KMS-11 (cell line): ENCODE measurements around the gene IFT22.
A peak's percentile ranks its signal among the peaks of the same experiment; 100 is the strongest.
"Not testable (repeated sequence)": the region's sequence is repeated elsewhere in the genome, so short reads cannot be mapped to it uniquely, and the experiment has no call there.

ENCODE experiments used
- H2AFZ ChIP-seq: fragments of 200-600 bp; sonication (generic); 2 replicates; pipeline ENCODE4 v1.6.1; 2016; ENCODE audit warnings: antibody characterized with exemption, mixed run types, low read depth
- H3K27ac ChIP-seq: fragments of 200-600 bp; sonication (generic); 2 replicates; pipeline ENCODE4 v1.6.1; 2016; ENCODE audit warnings: mild to moderate bottlenecking, mixed run types
- H3K27me3 ChIP-seq: fragments of 200-600 bp; sonication (generic); 2 replicates; pipeline ENCODE4 v1.6.1; 2017; ENCODE audit warnings: mild to moderate bottlenecking, low read depth, mixed run types, moderate library complexity; ENCODE audit not compliant: insufficient read depth
- H3K36me3 ChIP-seq: fragments of 200-600 bp; sonication (generic); 2 replicates; pipeline ENCODE4 v1.6.1; 2017; ENCODE audit warnings: mild to moderate bottlenecking, mixed run types; ENCODE audit not compliant: insufficient read depth
- H3K4me1 ChIP-seq: fragments of 200-600 bp; sonication (generic); 2 replicates; pipeline ENCODE4 v1.6.1; 2016; ENCODE audit warnings: mild to moderate bottlenecking, low read depth, mixed run types; ENCODE audit not compliant: poor library complexity, severe bottlenecking
- H3K4me2 ChIP-seq: fragments of 200-600 bp; sonication (generic); 2 replicates; pipeline ENCODE4 v1.7.0; 2016; ENCODE audit warnings: mild to moderate bottlenecking, mixed run types
- H3K4me3 ChIP-seq: fragments of 200-600 bp; sonication (generic); IDR thresholded peaks from 2 replicates; pipeline ENCODE4 v1.6.1; 2017; ENCODE audit warnings: low read depth, low read length, mixed read lengths; ENCODE audit not compliant: insufficient read depth
- H3K79me2 ChIP-seq: fragments of 200-600 bp; sonication (generic); 2 replicates; pipeline ENCODE4 v1.6.1; 2016; ENCODE audit warnings: low read depth, mixed run types; ENCODE audit not compliant: insufficient read depth
- H3K9ac ChIP-seq: fragments of 200-600 bp; sonication (generic); 2 replicates; pipeline ENCODE4 v1.6.1; 2016; ENCODE audit warnings: mild to moderate bottlenecking, mixed run types
- H4K20me1 ChIP-seq: fragments of 200-600 bp; sonication (generic); 2 replicates; pipeline ENCODE4 v1.6.1; 2016; ENCODE audit warnings: mild to moderate bottlenecking, mixed run types; ENCODE audit not compliant: insufficient read depth
- CTCF ChIP-seq: fragments of 200-600 bp; sonication (generic); conservative IDR thresholded peaks from 2 replicates; pipeline ENCODE4 v1.6.1; 2017; ENCODE audit warnings: low read depth, mild to moderate bottlenecking, antibody characterized with exemption, low read length, moderate library complexity, mixed read lengths

The IFT22 gene

GRCh38 chr7:101290186-101291037 lies 31.2 kb downstream of the IFT22 start:
- not testable (repeated sequence) for H3K27ac ChIP-seq, H4K20me1 ChIP-seq, H3K4me1 ChIP-seq, H2AFZ ChIP-seq, H3K4me2 ChIP-seq, H3K9ac ChIP-seq, H3K36me3 ChIP-seq, H3K4me3 ChIP-seq, H3K79me2 ChIP-seq
- peak; percentile 84 for TF ChIP-seq CTCF
- peaks cover 85% of the 10 kb centered on the region for H3K27me3 ChIP-seq

- H3K27ac ChIP-seq, H2AFZ ChIP-seq, H3K4me2 ChIP-seq, H3K9ac ChIP-seq, H4K20me1 ChIP-seq, H3K36me3 ChIP-seq, H3K4me1 ChIP-seq, H3K79me2 ChIP-seq, H3K4me3 ChIP-seq: not testable (repeated sequence)
- peaks cover 85% of the 10 kb centered on the region for H3K27me3 ChIP-seq
Measured at GRCh38 chr7:101289687-101290086, 31.9 kb downstream of the IFT22 start.

- no peak overlapping the region for H3K4me3 ChIP-seq
- no peak for TF ChIP-seq CTCF
- no peaks in the 10 kb centered on the region for H3K4me1 ChIP-seq
- no peak overlapping the region for H2AFZ ChIP-seq
- H3K79me2 ChIP-seq, result no peaks in the 10 kb centered on the region
- no peak overlapping the region for H3K4me2 ChIP-seq
- no peaks in the 10 kb centered on the region for H4K20me1 ChIP-seq
- H3K27ac ChIP-seq, result no peak overlapping the region
- H3K27me3 ChIP-seq, result peaks cover 83% of the 10 kb centered on the region
- H3K9ac ChIP-seq, result no peak overlapping the region
- H3K36me3 ChIP-seq, result no peaks in the 10 kb centered on the region
Measured at GRCh38 chr7:101288439-101288838, 33.2 kb downstream of the IFT22 start.

- no peak for TF ChIP-seq CTCF
- Histone ChIP-seq H3K9ac (no peak overlapping the region), H3K27me3 (peaks cover 73% of the 10 kb centered on the region), H4K20me1 (no peaks in the 10 kb centered on the region), H2AFZ (no peak overlapping the region), H3K4me3 (no peak overlapping the region), H3K4me2 (no peak overlapping the region), H3K4me1 (no peaks in the 10 kb centered on the region), H3K36me3 (no peaks in the 10 kb centered on the region), H3K79me2 (no peaks in the 10 kb centered on the region), H3K27ac (no peak overlapping the region)
Measured at GRCh38 chr7:101287032-101287431, 34.6 kb downstream of the IFT22 start.

GRCh38 chr7:101285880-101286279 lies 35.7 kb downstream of the IFT22 start:
- not testable (repeated sequence) for H3K27ac ChIP-seq, H3K79me2 ChIP-seq, H2AFZ ChIP-seq, H4K20me1 ChIP-seq, H3K36me3 ChIP-seq, H3K4me1 ChIP-seq, H3K4me3 ChIP-seq, H3K4me2 ChIP-seq, H3K9ac ChIP-seq
- H3K27me3 ChIP-seq, result peaks cover 72% of the 10 kb centered on the region
